ENCODE results near the gene FDX2. TPM values are rescaled to one million over a fixed set of nuclear protein-coding genes. Genes with fewer than 3 reads are reported as not detected.

FDX2 gene
- polyA plus RNA-seq, 1 donor from 2014 or later, result 82.7 TPM

GRCh38 chr19:10286803-10287737, 28.7 kb downstream of the FDX2 start, which contains the start of gene ICAM4:
Gene ICAM4, plus strand, starts transcription at chr19:10286955. Its CDS starts 58 bp downstream, at chr19:10287013.
- Histone ChIP-seq H3K9ac (ENCODE audit: low read length) (no peak within 1 kb of the TSS), H3K4me3 (ENCODE audit: low read length) (no peak within 1 kb of the TSS), H3K36me3 (ENCODE audit: insufficient read depth, low read length) (no peaks in the 10 kb centered on the region), H3K9me2 (ENCODE audit: insufficient read depth, low read length) (no peaks in the 10 kb centered on the region), H3K4me2 (ENCODE audit: low read length) (no peak within 1 kb of the TSS), H2AFZ (ENCODE audit: low read depth, low read length) (no peak within 1 kb of the TSS), H3K27me3 (ENCODE audit: insufficient read depth, low read depth, low read length) (peaks cover 69% of the 10 kb centered on the region), H3K27ac (ENCODE audit: low read length) (no peak within 1 kb of the TSS), H4K20me1 (ENCODE audit: insufficient read depth) (no peaks in the 10 kb centered on the region), H3K79me2 (replicated peaks; ENCODE audit: insufficient read depth, low read length) (no peaks in the 10 kb centered on the region), H3F3A (ENCODE audit: insufficient read depth, low read length, poor library complexity, severe bottlenecking) (no peaks in the 10 kb centered on the region), H3K9me3 (ENCODE audit: low read length) (no peaks in the 10 kb centered on the region)
- TF ChIP-seq TAF1 (IDR thresholded peaks at IDR 0.05; ENCODE audit: low read depth), result no peak
- no peak for TF ChIP-seq EP300 (conservative IDR thresholded peaks at IDR 0.05; ENCODE audit: poor library complexity, severe bottlenecking)
- TF ChIP-seq MXI1 (conservative IDR thresholded peaks at IDR 0.05; ENCODE audit: poor library complexity, severe bottlenecking), result no peak
- TF ChIP-seq, protein P1, sequence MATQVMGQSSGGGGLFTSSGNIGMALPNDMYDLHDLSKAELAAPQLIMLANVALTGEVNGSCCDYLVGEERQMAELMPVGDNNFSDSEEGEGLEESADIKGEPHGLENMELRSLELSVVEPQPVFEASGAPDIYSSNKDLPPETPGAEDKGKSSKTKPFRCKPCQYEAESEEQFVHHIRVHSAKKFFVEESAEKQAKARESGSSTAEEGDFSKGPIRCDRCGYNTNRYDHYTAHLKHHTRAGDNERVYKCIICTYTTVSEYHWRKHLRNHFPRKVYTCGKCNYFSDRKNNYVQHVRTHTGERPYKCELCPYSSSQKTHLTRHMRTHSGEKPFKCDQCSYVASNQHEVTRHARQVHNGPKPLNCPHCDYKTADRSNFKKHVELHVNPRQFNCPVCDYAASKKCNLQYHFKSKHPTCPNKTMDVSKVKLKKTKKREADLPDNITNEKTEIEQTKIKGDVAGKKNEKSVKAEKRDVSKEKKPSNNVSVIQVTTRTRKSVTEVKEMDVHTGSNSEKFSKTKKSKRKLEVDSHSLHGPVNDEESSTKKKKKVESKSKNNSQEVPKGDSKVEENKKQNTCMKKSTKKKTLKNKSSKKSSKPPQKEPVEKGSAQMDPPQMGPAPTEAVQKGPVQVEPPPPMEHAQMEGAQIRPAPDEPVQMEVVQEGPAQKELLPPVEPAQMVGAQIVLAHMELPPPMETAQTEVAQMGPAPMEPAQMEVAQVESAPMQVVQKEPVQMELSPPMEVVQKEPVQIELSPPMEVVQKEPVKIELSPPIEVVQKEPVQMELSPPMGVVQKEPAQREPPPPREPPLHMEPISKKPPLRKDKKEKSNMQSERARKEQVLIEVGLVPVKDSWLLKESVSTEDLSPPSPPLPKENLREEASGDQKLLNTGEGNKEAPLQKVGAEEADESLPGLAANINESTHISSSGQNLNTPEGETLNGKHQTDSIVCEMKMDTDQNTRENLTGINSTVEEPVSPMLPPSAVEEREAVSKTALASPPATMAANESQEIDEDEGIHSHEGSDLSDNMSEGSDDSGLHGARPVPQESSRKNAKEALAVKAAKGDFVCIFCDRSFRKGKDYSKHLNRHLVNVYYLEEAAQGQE (IDR thresholded peaks at IDR 0.05; ENCODE audit: borderline replicate concordance), result no peak
- TF ChIP-seq RAD21 (conservative IDR thresholded peaks at IDR 0.05), result no peak
- no peak for TF ChIP-seq SMC3 (conservative IDR thresholded peaks at IDR 0.05; ENCODE audit: poor library complexity)
- no peak for TF ChIP-seq POLR2AphosphoS5 (IDR thresholded peaks at IDR 0.05)
- TF ChIP-seq, protein P2, sequence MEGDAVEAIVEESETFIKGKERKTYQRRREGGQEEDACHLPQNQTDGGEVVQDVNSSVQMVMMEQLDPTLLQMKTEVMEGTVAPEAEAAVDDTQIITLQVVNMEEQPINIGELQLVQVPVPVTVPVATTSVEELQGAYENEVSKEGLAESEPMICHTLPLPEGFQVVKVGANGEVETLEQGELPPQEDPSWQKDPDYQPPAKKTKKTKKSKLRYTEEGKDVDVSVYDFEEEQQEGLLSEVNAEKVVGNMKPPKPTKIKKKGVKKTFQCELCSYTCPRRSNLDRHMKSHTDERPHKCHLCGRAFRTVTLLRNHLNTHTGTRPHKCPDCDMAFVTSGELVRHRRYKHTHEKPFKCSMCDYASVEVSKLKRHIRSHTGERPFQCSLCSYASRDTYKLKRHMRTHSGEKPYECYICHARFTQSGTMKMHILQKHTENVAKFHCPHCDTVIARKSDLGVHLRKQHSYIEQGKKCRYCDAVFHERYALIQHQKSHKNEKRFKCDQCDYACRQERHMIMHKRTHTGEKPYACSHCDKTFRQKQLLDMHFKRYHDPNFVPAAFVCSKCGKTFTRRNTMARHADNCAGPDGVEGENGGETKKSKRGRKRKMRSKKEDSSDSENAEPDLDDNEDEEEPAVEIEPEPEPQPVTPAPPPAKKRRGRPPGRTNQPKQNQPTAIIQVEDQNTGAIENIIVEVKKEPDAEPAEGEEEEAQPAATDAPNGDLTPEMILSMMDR (IDR thresholded peaks at IDR 0.05; ENCODE audit: poor library complexity, severe bottlenecking), result no peak
- TF ChIP-seq EZH2 (IDR thresholded peaks at IDR 0.05; ENCODE audit: borderline replicate concordance, insufficient read depth, low read length, poor library complexity, severe bottlenecking), result no peak

- Histone ChIP-seq H3K9me3 (ENCODE audit: low read length) (no peaks in the 10 kb centered on the region), H3K9me2 (ENCODE audit: insufficient read depth, low read length) (no peaks in the 10 kb centered on the region), H3F3A (ENCODE audit: insufficient read depth, low read length, poor library complexity, severe bottlenecking) (no peaks in the 10 kb centered on the region), H3K27me3 (ENCODE audit: insufficient read depth, low read depth, low read length) (peaks cover 52% of the 10 kb centered on the region), H3K79me2 (replicated peaks; ENCODE audit: insufficient read depth, low read length) (no peaks in the 10 kb centered on the region), H4K20me1 (ENCODE audit: insufficient read depth) (no peaks in the 10 kb centered on the region), H3K4me2 (ENCODE audit: low read length) (no peak overlapping the region), H3K36me3 (ENCODE audit: insufficient read depth, low read length) (no peaks in the 10 kb centered on the region), H3K9ac (ENCODE audit: low read length) (no peak overlapping the region), H3K4me3 (ENCODE audit: low read length) (no peak overlapping the region), H2AFZ (ENCODE audit: low read depth, low read length) (no peak overlapping the region), H3K27ac (ENCODE audit: low read length) (no peak overlapping the region)
- TF ChIP-seq POLR2AphosphoS5 (IDR thresholded peaks at IDR 0.05), result no peak
- TF ChIP-seq, protein P1 (IDR thresholded peaks at IDR 0.05; ENCODE audit: borderline replicate concordance), result no peak
- no peak for TF ChIP-seq TAF1 (IDR thresholded peaks at IDR 0.05; ENCODE audit: low read depth)
- TF ChIP-seq RAD21 (conservative IDR thresholded peaks at IDR 0.05), result no peak
- no peak for TF ChIP-seq EZH2 (IDR thresholded peaks at IDR 0.05; ENCODE audit: borderline replicate concordance, insufficient read depth, low read length, poor library complexity, severe bottlenecking)
- TF ChIP-seq, protein P2 (IDR thresholded peaks at IDR 0.05; ENCODE audit: poor library complexity, severe bottlenecking), result no peak
- no peak for TF ChIP-seq EP300 (conservative IDR thresholded peaks at IDR 0.05; ENCODE audit: poor library complexity, severe bottlenecking)
- TF ChIP-seq SMC3 (conservative IDR thresholded peaks at IDR 0.05; ENCODE audit: poor library complexity), result no peak
- no peak for TF ChIP-seq MXI1 (conservative IDR thresholded peaks at IDR 0.05; ENCODE audit: poor library complexity, severe bottlenecking)
Observed at GRCh38 chr19:10285393-10285792, 30.4 kb downstream of the FDX2 start.

Data from neural cell (in vitro differentiated cells).